Measurements from ENCODE around the gene TOPORS.
A peak's percentile ranks its signal among the peaks of the same experiment; 100 is the strongest.
"Not testable (repeated sequence)": the region's sequence is repeated elsewhere in the genome, so short reads cannot be mapped to it uniquely, and the experiment has no call there.

The TOPORS gene

GRCh38 chr9:32558408-32558934 is 6.1 kb upstream of the TOPORS start:
- DNase-seq = no peak

- no peak for DNase-seq
These were observed 2.2 kb upstream of the TOPORS start for GRCh38 chr9:32554591-32554990.

GRCh38 chr9:32554107-32554506 is 1.7 kb upstream of the TOPORS start:
- no peak for DNase-seq

GRCh38 chr9:32551276-32552051 is 922 bp downstream of the TOPORS start:
- peak; percentile 31 for DNase-seq

- peak; percentile 88 for DNase-seq
These were observed 1.7 kb downstream of the TOPORS start for GRCh38 chr9:32550562-32551275.

- peak; percentile 23 for DNase-seq
These were observed 2.2 kb downstream of the TOPORS start for GRCh38 chr9:32550150-32550561.

- DNase-seq = not testable (repeated sequence)
These were observed 4.2 kb downstream of the TOPORS start for GRCh38 chr9:32548213-32548612.

- no peak for DNase-seq
These were observed 6.5 kb downstream of the TOPORS start for GRCh38 chr9:32545884-32546283.

GRCh38 chr9:32543047-32543446 is 9.3 kb downstream of the TOPORS start:
- no peak for DNase-seq

GRCh38 chr9:32533816-32534215 is 18.6 kb downstream of the TOPORS start:
- DNase-seq = no peak

- DNase-seq = no peak
These were observed 19.1 kb downstream of the TOPORS start for GRCh38 chr9:32533336-32533735.

GRCh38 chr9:32526707-32527048 is 25.7 kb downstream of the TOPORS start:
- no peak for DNase-seq

- DNase-seq = peak; percentile 79
These were observed 26.2 kb downstream of the TOPORS start, which contains the start of gene RIGI for GRCh38 chr9:32526041-32526706. TSS of gene RIGI (minus strand) at chr9:32526196. CDS start at chr9:32526166, 30 bp downstream.

GRCh38 chr9:32525709-32526030 is 26.7 kb downstream of the TOPORS start:
- no peak for DNase-seq

GRCh38 chr9:32524892-32525708 is 27.3 kb downstream of the TOPORS start:
- DNase-seq = no peak

- DNase-seq = not testable (repeated sequence)
These were observed 27.9 kb downstream of the TOPORS start for GRCh38 chr9:32524558-32524891.

GRCh38 chr9:32523910-32524309 is 28.5 kb downstream of the TOPORS start:
- DNase-seq = no peak

- DNase-seq = no peak
These were observed 34.1 kb downstream of the TOPORS start for GRCh38 chr9:32518276-32518675.

GRCh38 chr9:32516241-32516640 is 36.1 kb downstream of the TOPORS start:
- DNase-seq = no peak

GRCh38 chr9:32508728-32509127 is 43.7 kb downstream of the TOPORS start:
- no peak for DNase-seq

GRCh38 chr9:32503008-32503407 is 49.4 kb downstream of the TOPORS start:
- no peak for DNase-seq

- no peak for DNase-seq
These were observed 49.9 kb downstream of the TOPORS start for GRCh38 chr9:32502464-32502863.

GRCh38 chr9:32501868-32502267 is 50.5 kb downstream of the TOPORS start:
- DNase-seq = no peak

Measured in NCI-H1694 (cell line).